HS-5 (cell line): Measurements from ENCODE around the gene ARTN.

Experiments used
- DNase-seq: peaks from one replicate; pipeline ENCODE4 v3.0.0-alpha.2; 2012; ENCODE audit warnings: low read depth

Gene ARTN

DNA sequence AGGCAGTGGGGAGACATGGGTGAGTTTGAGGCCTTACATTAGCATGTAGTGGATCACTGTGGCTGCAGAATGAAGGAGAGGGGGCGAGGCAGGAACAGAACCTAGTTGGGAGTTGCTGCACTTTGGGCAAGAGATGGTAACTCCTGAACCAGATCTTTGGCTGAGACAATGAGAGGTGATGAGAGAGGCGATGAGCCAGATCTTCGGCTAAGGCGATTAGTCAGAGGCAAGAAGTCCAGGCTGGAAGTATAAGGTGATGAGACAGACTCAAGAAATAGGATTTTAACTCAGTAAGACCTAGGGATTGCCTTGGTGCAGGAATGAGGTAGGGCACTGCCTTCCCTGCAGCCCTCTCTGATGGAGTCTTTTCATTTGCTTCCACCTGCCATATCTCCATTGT is 9.1 kb upstream of the ARTN start:
- DNase-seq, result no peak

DNA sequence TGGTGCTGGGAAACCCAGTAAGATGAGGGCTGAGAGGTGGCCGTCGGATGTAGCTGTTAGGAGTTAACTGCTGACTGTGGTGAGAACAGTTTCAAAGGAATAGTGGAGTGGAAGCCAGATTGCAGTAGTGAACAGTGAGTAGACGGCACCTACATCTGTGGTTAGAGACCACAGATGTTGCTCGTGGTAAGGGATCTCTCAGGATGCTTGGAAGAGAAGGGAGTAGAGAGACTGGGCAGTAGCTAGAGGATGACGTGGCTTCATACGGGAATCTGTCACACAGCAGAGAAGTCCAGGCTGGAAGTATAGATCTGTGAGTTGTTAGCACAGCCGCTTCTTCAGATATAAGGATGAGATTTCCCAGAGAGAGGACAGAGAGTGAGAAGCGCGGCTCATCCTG is 7.8 kb upstream of the ARTN start:
- DNase-seq, result no peak

DNA sequence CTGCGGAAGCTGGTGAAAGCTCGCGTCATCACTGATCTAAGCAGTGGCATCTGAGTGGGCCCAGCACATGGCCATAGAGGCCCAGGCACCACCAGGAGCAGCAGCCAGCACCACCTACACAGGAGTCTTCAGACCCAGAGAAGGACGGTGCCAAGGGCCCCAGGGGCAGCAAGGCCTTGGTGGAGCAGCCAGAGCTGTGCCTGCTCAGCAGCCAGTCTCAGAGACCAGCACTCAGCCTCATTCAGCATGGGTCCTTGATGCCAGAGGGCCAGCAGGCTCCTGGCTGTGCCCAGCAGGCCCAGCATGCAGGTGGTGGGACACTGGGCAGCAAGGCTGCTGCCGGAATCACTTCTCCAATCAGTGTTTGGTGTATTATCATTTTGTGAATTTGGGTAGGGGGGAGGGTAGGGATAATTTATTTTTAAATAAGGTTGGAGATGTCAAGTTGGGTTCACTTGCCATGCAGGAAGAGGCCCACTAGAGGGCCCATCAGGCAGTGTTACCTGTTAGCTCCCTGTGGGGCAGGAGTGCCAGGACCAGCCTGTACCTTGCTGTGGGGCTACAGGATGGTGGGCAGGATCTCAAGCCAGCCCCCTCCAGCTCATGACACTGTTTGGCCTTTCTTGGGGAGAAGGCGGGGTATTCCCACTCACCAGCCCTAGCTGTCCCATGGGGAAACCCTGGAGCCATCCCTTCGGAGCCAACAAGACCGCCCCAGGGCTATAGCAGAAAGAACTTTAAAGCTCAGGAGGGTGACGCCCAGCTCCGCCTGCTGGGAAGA is 3.2 kb upstream of the ARTN start:
- no peak for DNase-seq

DNA sequence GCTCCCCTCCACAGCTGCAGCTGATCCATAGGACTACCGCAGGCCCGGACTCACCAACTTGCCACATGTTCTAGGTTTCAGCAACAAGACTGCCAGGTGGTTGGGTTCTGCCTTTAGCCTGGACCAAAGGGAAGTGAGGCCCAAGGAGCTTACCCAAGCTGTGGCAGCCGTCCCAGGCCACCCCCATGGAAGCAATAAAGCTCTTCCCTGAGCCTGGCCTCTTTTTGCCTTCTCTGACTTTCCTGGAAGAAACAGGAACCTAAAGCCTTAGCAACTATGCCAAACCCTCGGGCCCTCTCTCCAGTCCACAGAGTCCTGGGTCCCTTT is 2.7 kb upstream of the ARTN start:
- no peak for DNase-seq

DNA sequence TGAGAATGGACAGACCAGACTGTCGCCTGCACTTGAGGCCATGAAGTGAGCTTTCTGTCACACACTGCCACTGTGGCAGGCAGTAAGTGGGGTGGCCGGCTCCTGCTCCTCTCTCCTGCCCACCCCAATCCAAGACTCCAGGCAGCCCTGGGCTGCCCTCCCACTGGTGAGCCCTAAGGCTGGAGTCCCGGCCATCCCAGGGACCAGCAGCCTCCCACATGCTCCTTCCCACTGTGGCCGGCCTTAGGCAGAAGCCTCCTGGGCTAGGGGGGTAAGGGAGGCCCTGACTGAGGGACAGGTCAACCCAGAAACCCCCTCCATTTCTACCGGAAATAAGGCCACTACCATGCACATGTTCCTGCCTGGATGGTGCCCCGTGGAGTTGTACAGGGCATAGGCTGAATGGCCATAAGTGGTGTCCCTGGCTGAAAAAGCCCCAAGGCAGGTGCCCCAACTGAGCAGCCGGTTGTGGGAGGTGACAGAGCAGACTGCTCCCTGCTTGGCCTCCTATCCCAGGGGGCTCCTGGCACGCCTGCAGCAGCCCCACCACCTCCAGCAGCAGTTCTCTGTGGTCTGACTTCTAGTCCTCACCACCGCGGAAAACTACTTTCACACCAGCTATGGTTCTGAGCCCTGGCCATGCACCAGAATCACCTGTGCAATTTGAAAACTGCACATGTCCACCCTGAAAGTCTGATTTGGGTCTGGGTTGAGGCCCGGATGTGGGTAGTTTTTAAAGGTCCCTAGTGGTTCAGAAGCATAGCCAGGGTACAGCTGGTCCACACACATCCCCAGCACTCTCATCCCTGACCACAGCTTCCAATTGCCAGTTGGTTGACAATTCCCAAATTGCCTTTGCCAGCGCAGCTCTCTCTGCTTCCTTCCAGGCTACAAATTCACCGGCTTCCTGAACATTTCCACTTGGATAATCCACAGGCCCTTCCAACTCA is 1.6 kb upstream of the ARTN start:
- no peak for DNase-seq

DNA sequence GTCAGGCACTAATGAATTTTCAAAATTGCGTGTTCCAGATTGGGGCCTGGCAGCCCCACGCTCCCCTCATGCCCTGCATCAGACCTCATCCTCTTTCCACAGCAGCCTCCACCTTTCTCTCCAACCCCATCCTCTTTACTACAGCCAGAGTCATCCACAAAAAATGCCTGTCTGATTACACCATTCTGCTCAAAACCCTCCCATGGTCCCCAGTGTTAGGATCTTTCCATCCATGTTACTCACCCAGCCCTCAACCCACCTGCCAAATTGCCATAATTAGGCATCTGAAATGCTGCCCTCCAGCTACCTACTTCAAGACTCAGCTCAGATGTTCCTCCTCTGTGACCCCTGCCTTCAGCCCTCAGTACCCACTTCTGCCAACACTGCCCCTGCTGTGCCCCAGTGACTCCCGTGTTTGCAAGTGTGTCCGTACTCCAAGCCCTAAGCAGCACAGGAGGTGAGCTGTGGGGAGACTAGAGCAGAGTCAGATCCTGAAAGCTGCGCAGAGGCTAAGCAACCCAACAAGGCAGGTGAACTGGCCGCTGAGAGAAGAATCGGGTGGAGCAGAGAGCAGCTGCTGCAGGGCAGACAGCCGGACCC is 715 bp upstream of the ARTN start:
- DNase-seq, result peak; percentile 55

DNA sequence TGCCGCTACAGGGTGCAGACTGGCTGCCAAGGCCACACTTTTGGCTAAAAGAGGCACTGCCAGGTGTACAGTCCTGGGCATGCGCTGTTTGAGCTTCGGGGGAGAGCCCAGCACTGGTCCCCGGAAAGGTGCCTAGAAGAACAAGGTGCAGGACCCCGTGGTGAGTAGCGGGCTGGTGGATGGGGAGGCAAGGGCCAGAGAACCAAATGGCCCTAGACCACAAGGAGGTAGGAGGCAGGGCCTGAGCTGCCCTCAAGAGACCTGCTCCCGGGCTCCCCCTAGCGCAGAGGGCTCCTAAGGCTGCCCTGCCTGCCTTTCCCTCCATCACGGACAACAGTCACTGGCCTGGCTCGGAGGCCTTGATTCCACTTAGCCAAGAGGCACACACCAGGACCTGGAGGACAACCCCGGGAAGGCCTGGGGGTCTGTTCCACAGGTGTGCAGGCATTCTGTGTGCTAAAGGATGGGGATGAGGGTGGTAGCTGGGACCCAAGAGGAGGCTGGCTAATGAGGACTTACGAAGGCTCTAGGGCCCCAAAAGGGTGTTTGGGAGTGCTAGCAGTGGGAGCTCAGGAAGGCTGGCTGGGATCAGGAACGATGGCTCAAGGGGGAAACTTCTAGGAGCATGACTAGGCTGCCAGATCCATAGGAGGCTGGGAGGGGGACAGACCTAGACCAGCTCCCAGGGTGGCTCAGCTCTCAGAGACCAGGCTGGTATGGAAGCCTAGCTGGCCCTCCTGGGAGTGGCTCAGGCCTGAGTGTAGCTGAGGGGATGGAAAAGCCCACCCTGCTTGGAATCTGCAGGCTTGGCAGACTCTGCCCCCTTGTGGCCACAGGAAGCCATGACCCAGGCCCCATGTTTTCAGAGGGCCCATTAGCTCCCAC is 742 bp downstream of the ARTN start:
- no peak for DNase-seq

DNA sequence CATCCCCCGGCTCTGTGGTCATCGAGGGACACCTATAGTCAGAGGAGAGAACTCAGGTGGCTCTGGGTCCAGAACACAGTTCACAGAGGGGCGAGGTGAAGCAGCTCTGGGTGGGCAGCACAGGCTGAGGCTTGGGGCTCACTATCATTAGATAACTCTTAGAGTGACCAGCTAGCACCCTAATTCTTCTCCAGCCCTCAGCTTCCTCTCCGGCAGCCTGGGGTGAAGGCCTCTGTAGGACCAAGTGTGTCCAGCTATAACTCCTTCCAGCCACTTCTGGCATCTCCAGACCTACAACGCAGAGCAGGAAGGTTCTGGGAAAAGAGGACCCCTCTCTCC is 1.4 kb downstream of the ARTN start:
- no peak for DNase-seq

DNA sequence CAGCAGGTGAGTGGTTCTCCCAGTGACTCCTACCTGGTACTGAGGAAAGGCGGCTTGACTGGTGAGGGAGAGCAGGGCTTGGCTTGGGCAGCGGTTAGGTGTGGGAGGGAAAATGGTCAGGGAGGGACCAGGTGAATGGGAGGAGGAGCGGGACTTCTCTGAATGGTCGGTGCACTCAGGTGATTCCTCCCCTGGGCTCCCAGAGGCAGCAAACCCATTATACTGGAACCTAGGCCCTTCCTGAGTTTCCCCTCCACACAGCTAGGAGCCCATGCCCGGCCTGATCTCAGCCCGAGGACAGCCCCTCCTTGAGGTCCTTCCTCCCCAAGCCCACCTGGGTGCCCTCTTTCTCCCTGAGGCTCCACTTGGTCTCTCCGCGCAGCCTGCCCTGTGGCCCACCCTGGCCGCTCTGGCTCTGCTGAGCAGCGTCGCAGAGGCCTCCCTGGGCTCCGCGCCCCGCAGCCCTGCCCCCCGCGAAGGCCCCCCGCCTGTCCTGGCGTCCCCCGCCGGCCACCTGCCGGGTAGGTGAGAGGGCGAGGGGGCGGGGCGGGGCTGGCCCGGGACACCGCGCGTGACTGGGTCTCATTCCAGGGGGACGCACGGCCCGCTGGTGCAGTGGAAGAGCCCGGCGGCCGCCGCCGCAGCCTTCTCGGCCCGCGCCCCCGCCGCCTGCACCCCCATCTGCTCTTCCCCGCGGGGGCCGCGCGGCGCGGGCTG is 2.3 kb downstream of the ARTN start:
- DNase-seq, result no peak

DNA sequence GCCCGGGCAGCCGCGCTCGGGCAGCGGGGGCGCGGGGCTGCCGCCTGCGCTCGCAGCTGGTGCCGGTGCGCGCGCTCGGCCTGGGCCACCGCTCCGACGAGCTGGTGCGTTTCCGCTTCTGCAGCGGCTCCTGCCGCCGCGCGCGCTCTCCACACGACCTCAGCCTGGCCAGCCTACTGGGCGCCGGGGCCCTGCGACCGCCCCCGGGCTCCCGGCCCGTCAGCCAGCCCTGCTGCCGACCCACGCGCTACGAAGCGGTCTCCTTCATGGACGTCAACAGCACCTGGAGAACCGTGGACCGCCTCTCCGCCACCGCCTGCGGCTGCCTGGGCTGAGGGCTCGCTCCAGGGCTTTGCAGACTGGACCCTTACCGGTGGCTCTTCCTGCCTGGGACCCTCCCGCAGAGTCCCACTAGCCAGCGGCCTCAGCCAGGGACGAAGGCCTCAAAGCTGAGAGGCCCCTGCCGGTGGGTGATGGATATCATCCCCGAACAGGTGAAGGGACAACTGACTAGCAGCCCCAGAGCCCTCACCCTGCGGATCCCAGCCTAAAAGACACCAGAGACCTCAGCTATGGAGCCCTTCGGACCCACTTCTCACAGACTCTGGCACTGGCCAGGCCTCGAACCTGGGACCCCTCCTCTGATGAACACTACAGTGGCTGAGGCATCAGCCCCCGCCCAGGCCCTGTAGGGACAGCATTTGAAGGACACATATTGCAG is 3.0 kb downstream of the ARTN start:
- no peak for DNase-seq

DNA sequence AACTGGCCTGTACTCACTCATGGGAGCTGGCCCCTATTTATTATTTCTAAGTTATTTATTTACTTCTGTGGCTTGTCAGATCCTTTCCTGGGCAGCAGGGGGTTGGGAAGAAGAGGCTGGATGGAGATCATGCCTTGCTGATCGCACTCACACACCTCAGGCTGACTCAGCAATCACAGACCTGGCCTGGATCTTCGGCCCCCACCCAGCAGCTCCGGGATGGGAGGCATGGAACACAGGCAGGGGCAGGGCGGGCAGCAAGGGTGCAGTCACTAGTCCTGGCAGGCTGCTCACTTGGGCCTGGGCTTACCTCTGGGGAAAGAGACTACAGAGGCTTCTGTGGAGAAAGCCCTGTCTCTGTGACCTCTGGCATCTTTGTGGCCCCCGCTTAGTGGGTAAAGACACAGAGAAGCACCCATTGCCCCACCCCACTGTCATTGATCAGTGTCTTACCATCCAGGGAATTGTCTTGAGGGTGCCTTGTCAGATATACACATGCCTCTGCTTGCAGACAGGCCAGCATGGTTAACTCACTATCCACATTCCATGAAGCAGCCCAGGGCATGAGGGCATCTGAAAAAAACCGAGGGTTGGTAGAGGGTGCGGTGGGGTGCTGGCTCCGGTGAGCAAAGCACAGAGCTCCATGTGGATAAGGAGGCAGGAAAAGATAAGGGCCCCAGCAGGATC is 3.7 kb downstream of the ARTN start:
- no peak for DNase-seq

DNA sequence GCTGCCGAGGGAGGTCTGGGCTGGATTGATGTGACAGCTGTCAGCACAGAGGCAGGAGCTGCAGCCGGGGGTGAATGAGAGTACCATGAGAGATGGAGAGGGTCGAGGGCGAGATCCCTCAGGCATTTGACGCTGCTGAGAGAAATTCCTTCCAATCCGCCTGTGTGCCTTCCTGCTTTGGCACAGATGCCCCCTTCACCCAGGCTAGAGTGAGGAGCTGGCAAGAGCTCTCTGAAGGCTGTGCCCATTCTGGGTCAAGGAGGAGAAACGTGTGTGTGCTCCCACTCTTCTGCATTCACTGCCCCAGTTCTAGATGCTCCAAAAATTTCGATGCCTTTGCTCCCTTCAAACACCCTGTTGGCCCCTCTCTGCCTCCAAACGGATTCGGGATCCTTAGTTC is 4.8 kb downstream of the ARTN start:
- DNase-seq, result no peak

DNA sequence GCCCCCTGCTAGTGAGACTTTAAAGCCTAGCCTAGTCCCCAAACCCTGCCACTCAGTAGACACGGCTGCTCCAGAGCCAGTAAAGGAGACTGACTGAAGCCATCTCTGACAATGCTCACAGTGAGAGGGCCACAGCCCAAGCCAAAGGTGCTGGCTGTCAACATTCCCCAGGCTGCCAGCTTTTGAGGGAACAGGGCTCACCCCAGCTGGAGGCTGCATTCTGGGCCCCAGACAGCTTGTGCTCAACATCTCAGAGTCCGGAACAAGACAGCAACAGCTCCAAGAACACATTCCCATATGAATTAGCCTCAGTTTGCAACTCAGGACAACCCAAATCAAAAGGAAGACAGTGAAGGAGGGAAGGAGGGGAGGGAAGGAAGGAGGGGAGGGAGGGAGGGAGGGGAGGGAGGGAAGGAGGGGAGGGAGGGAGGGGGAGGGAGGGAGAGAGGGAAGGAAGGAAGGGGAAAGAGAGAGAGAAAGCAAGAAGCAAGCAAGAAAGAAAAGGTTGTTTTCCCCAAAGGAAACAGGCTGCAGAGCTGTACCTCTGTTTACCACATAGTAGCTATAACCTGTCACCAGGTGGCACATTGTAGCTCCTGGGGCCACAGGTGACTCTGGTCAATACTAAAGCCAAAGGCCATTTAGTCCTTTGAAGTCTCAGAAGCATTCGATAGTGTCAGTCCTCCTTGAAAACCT is 5.4 kb downstream of the ARTN start:
- DNase-seq, result no peak

DNA sequence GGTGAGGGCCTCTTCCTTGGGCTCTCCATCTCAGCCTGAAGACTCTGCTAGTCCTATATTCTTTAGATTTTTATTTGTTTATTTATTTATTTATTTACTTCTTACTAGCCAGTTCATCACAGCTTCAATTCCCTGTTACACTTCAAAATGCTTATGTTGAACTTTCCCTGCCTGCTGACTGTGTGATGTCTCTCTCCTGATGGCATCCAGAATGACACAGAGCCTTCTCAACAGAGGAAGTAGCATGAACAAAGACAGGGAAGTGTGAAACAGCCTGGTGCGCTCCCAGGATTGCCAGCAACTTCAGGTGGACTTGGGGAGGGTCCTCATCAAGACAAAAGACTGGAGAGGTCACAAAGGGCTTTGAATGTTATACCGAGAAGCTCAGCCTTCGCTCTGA is 8.8 kb downstream of the ARTN start:
- DNase-seq, result no peak

DNA sequence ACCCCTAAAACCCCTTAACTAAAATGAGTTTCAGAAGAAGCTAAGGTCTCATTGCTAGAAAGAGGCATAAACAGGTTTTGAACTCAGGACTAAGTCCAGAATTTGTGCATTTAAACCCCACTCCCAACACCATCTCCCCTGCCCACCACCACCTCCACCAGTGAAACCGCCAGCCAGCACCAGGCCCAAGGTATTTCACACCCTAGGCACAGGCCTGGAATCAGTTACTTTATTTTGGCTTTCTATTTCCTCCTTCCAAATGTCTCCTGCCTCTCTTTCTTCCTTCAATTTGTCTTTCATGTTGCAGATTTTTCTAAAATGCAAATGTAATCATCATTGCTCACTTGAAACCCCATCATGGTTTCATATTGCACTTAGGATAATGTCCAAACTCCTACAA is 11.3 kb downstream of the ARTN start:
- no peak for DNase-seq

DNA sequence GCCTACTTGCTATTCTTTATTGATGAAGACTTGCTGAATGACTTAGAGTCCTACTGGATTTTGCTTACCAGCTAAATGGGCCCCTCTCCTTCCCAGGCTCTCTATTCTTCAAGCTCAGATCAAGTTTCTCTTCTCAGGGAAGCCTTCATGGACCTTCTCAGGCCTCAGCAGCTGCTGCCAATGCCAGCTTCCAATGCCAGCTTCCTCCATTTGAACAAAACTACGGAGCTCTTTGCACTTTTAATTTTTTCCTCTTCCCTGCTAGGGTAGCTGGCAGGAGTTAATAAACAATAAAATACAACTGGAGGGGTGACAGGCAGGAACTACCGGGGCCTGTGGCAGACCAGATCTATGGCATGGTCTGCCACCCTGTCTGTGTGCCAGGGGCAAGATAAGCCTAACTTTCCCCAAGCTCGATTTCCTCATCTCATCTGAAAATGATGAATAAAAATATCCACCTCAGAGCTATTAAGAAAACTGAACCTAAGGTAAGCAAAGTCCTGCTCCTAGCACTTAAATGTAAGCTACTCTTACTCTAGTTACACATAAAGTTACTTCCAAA is 12.2 kb downstream of the ARTN start:
- no peak for DNase-seq

DNA sequence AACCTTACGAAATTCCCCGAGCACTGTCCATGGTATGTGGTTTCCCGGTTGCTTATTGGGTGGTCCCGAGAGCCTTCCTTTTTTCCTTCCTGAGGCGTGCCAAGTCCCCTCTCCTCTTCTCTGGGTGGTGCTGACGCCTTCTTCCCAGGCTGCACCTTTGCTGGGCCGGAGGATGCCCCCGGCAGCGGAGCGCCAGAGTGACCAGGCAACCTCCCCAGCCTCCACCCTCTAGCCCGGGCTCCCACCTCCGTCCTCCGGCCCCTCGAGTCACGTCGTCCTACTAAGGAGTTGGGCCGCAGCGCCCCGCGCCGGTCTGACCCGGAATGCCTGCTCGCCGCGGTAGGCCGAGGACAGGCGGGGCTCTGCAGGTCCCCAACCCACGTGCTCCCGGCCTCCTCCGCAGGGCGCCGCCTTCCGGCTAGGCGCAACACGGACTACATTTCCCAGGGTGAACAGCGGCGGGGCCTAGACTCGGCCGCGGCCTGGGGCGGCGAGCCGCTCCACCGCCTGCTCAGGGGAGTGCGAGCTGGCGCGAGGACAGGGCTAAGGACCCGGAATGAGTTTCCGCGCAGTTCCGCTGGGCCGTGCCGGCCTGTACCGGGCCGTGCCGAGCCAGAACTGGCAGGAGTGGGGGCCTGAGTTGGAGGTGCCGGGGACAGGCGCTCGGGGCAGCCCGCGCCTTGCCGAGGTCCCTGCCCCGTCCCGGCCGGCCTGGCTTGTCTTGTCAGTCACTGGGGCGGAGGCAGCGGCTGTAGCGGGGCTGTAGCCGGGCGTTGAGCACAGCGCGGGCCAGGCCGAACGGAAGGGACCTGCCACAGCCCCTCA is 12.8 kb downstream of the ARTN start, which contains the start of gene IPO13:
TSS of gene IPO13 (plus strand) at position 715 of the 825 bp plus-strand sequence. CDS start 651 bp downstream, outside the sequence.
- DNase-seq, result peak; percentile 84
